ENCODE measurements around the gene MMP2.

MMP2 gene

GRCh38 chr16:55495616-55496289 is 16.8 kb downstream of the MMP2 start:
- peak in 1 of 2 experiments; percentile 57 for DNase-seq

- DNase-seq: no peak
Measured at GRCh38 chr16:55496509-55497145, 17.6 kb downstream of the MMP2 start.

GRCh38 chr16:55497558-55497957 is 18.6 kb downstream of the MMP2 start:
- peak in 1 of 2 experiments; percentile 59 for DNase-seq

GRCh38 chr16:55498101-55498500 is 19.1 kb downstream of the MMP2 start:
- DNase-seq: no peak

- no peak for DNase-seq
Measured at GRCh38 chr16:55499281-55499680, 20.3 kb downstream of the MMP2 start.

- DNase-seq: peak in 1 of 2 experiments; percentile 43
Measured at GRCh38 chr16:55499951-55500529, 21.0 kb downstream of the MMP2 start.

- DNase-seq: peak in 1 of 2 experiments; percentile 63
Measured at GRCh38 chr16:55500530-55501011, 21.6 kb downstream of the MMP2 start.

GRCh38 chr16:55501549-55502322 is 22.7 kb downstream of the MMP2 start:
- peak in 1 of 2 experiments; percentile 54 for DNase-seq

- peak; percentile 59 to 67 for DNase-seq
Measured at GRCh38 chr16:55502801-55503366, 23.9 kb downstream of the MMP2 start.

GRCh38 chr16:55503726-55504550 is 24.9 kb downstream of the MMP2 start:
- DNase-seq: peak in 1 of 2 experiments; percentile 26

GRCh38 chr16:55505333-55506015 is 26.5 kb downstream of the MMP2 start:
- DNase-seq: no peak

GRCh38 chr16:55506083-55506482 is 27.1 kb downstream of the MMP2 start:
- peak in 1 of 2 experiments; percentile 72 for DNase-seq

- no peak for DNase-seq
Measured at GRCh38 chr16:55506708-55507107, 27.7 kb downstream of the MMP2 start.

GRCh38 chr16:55508271-55508921 is 29.4 kb downstream of the MMP2 start:
- DNase-seq: no peak

- DNase-seq: peak; percentile 57 to 71
Measured at GRCh38 chr16:55508941-55509931, 30.2 kb downstream of the MMP2 start, which contains the start of gene LPCAT2. LPCAT2 (plus strand) TSS chr16:55509072; CDS start chr16:55509182, 110 bp downstream.

GRCh38 chr16:55510185-55510805 is 31.3 kb downstream of the MMP2 start:
- DNase-seq: no peak

- DNase-seq: no peak
Measured at GRCh38 chr16:55512941-55513340, 33.9 kb downstream of the MMP2 start.

- DNase-seq: no peak
Measured at GRCh38 chr16:55513616-55514015, 34.6 kb downstream of the MMP2 start.

- DNase-seq: no peak
Measured at GRCh38 chr16:55515111-55515510, 36.1 kb downstream of the MMP2 start.
